ENCODE measurements around the gene GNAZ. TPM values are rescaled to one million over a fixed set of nuclear protein-coding genes. Genes with fewer than 3 reads are reported as not detected.

The GNAZ gene
- total and polyA plus RNA-seq, 7 experiments from 2014 or later: 0.12 to 2.0 (median 0.31) TPM; not detected in 3

DNA sequence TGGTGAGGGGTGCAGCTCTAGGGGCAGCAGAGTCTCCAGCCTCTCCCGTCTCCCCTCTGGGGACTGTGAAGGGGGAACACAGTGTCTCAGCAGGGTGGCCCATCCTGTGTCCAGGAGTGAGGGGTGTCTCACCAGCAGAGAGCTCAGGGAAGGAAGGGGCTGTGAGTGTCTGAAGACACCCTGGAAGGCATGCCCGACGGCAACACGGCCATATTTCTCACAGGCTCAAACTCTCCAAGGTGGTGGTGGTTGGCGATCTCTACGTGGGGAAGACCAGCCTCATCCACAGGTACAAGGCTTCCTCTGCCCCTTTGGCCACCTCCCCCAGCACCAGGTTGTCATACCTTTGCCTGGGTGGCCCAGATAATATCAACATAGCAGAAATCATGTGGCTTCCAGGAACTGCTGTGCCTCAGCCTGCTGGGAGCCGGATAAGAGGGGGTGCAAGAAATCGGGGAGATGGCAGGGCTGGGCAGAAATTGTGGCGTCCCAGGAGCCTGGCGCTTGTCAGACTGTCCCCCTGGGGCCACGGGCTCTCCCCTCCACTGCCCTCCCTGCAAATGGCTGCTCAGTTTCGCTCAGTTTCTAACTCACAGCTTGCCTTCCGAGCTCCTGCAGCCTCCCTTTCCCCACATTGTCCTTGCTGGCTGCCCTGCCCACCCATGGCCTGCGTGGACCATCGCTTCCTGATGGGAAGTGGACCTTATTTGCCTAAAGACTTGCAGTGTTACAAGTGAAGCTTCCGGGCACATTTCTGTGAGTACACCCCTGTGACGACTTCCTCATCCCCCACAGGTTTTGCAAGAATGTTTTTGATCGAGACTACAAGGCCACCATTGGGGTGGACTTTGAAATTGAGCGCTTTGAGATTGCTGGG, 82.2 kb downstream of the GNAZ start:
- ATAC-seq: peak; percentile 61
- CTCF ChIA-PET: no interaction called here
- H3K9me3 ChIP-seq (ENCODE audit: control insufficient read depth in 2 of 3, low read length in 3 of 3): no peaks in the 10 kb centered on the region
- Mint-ChIP-seq H3K9me3 (no peaks in the 10 kb centered on the region), H3K36me3 (no peaks in the 10 kb centered on the region), H3K4me3 (peak overlapping the region in 5 of 10 donors; percentile 0 to 46 (median 29)), H3K27me3 (peaks cover 0 to 13% (median 0%) of the 10 kb centered on the region in 5 donors), H3K27ac (peak overlapping the region in 8 of 9 donors; percentile 14 to 87 (median 74)), H3K4me1 (peaks cover 12 to 22% (median 17%) of the 10 kb centered on the region in 7 donors)
- intact Hi-C loops (cut with micrococcal nuclease): no loop called here
- peaks cover 0 to 7% of the 10 kb centered on the region in 2 donors for H3K4me1 ChIP-seq (ENCODE audit: control insufficient read depth in 2 of 2, insufficient read depth in 2 of 2, low read length in 2 of 2)
- DNase-seq: no peak
- no peak overlapping the region for H3K27ac ChIP-seq (ENCODE audit: low read depth, low read length)
- no peak overlapping the region for H3K4me3 ChIP-seq (ENCODE audit: low read length)
- H3K36me3 ChIP-seq (ENCODE audit: control insufficient read depth in 2 of 3, insufficient read depth in 3 of 3, low read length in 3 of 3): no peaks in the 10 kb centered on the region
- POLR2A ChIA-PET: interaction anchor here (1.1 kb wide), 1 partner anchor 9 kb away, joined by 3 read pairs; no protein-coding TSS in a partner anchor
- H3K27me3 ChIP-seq (ENCODE audit: control insufficient read depth in 2 of 2, insufficient read depth in 2 of 2, low read length in 2 of 2): no peaks in the 10 kb centered on the region

DNA sequence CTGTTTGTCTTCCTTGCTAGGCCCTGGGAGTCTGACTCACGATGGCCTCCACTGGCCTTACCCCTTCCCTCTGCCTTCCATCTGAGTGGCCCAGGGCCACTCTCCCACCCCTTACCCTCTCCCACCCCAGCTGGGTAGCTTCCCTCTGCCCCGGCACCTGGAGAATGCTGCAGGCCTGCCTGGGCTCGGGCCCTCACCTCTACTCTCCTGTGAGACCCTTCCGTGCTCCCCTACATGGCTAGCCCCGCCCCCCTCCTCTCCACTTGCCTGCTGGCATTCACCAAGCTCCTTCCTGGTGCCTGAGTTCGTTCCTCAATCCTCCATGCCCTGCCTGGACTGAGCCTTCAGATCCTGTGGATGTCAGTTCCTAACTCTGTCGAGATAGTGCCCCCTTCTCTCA, 83.7 kb downstream of the GNAZ start:
- H3K9me3 Mint-ChIP-seq: no peaks in the 10 kb centered on the region
- Histone ChIP-seq H3K27ac (ENCODE audit: low read depth, low read length) (no peak overlapping the region), H3K27me3 (ENCODE audit: control insufficient read depth in 2 of 2, insufficient read depth in 2 of 2, low read length in 2 of 2) (no peaks in the 10 kb centered on the region), H3K9me3 (ENCODE audit: control insufficient read depth in 2 of 3, low read length in 3 of 3) (no peaks in the 10 kb centered on the region), H3K4me1 (ENCODE audit: control insufficient read depth in 2 of 2, insufficient read depth in 2 of 2, low read length in 2 of 2) (peaks cover 0 to 7% of the 10 kb centered on the region in 2 donors), H3K4me3 (ENCODE audit: low read length) (no peak overlapping the region), H3K36me3 (ENCODE audit: control insufficient read depth in 2 of 3, insufficient read depth in 3 of 3, low read length in 3 of 3) (no peaks in the 10 kb centered on the region)
- peak overlapping the region in 3 of 9 donors; percentile 23 to 74 (median 38) for H3K27ac Mint-ChIP-seq
- no peak for DNase-seq
- ChIA-PET POLR2A (no interaction called here), CTCF (no interaction called here)
- no peak overlapping the region for H3K4me3 Mint-ChIP-seq
- intact Hi-C loops (cut with micrococcal nuclease): no loop called here
- peaks cover 0 to 5% (median 0%) of the 10 kb centered on the region in 5 donors for H3K27me3 Mint-ChIP-seq
- ATAC-seq: no peak
- no peaks in the 10 kb centered on the region for H3K36me3 Mint-ChIP-seq
- H3K4me1 Mint-ChIP-seq: peaks cover 6 to 22% (median 15%) of the 10 kb centered on the region in 7 donors

DNA sequence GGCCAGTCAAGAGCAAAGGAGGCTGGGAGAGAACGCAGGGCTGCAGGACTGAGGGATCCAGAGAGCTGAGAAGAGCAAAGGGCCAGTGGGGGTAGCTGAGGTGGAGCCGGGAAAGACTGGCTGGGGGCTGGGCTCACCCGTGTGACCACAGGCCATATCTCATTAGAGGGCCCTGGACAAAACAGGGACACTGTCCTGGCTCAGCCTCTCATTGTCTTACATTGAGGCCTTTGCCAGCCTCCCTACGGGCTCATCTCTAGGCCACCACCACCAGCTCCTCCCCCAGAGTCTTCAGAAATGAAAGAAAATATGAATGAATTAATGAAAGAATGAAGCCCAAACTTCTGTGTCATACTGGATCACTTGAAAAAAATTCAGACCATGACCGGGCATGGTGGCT, 84.1 kb downstream of the GNAZ start:
- H3K4me3 Mint-ChIP-seq: no peak overlapping the region

DNA sequence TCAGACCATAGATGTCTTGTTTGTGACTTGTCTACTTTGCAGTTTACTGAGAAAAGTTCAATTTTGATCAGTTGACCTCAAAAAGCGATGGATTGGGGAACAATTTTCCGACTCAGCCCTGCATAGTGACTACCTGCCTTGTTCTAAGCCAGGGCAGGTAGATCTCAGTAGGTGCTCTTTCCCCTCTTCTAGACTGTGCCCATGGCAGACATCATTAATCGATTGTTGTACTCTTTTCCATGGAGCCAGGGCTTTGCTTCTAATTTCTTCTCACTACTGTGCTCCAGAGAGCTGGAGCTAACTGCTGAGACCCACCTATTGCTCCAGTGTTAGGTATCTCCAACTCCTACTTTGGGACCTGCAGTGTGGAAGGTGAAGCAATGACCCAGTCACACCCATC, 84.8 kb downstream of the GNAZ start:
- H3K4me3 Mint-ChIP-seq: peak overlapping the region in 1 of 10 donors; percentile 8
- CTCF ChIA-PET: no interaction called here
- peaks cover 6 to 22% (median 15%) of the 10 kb centered on the region in 7 donors for H3K4me1 Mint-ChIP-seq
- Histone ChIP-seq H3K27ac (ENCODE audit: low read depth, low read length) (no peak overlapping the region), H3K36me3 (ENCODE audit: control insufficient read depth in 2 of 3, insufficient read depth in 3 of 3, low read length in 3 of 3) (no peaks in the 10 kb centered on the region), H3K27me3 (ENCODE audit: control insufficient read depth in 2 of 2, insufficient read depth in 2 of 2, low read length in 2 of 2) (no peaks in the 10 kb centered on the region), H3K4me1 (ENCODE audit: control insufficient read depth in 2 of 2, insufficient read depth in 2 of 2, low read length in 2 of 2) (peaks cover 0 to 7% of the 10 kb centered on the region in 2 donors), H3K4me3 (ENCODE audit: low read length) (no peak overlapping the region), H3K9me3 (ENCODE audit: control insufficient read depth in 2 of 3, low read length in 3 of 3) (no peaks in the 10 kb centered on the region)
- H3K27me3 Mint-ChIP-seq: no peaks in the 10 kb centered on the region
- H3K27ac Mint-ChIP-seq: no peak overlapping the region
- H3K36me3 Mint-ChIP-seq: no peaks in the 10 kb centered on the region
- H3K9me3 Mint-ChIP-seq: no peaks in the 10 kb centered on the region
- POLR2A ChIA-PET: interaction anchor here (0.7 kb wide), 1 partner anchor 213 kb away, joined by 3 read pairs; no protein-coding TSS in a partner anchor
- ATAC-seq (no peak), DNase-seq (no peak)
- intact Hi-C loops (cut with micrococcal nuclease): no loop called here

More for the DNA sequence above, 84.1 kb downstream of the GNAZ start:
- Mint-ChIP-seq H3K4me1 (peaks cover 6 to 22% (median 15%) of the 10 kb centered on the region in 7 donors), H3K9me3 (no peaks in the 10 kb centered on the region), H3K27ac (peak overlapping the region in 1 of 9 donors; percentile 23), H3K27me3 (peaks cover 0 to 5% (median 0%) of the 10 kb centered on the region in 5 donors), H3K36me3 (no peaks in the 10 kb centered on the region)
- Histone ChIP-seq H3K27me3 (ENCODE audit: control insufficient read depth in 2 of 2, insufficient read depth in 2 of 2, low read length in 2 of 2) (no peaks in the 10 kb centered on the region), H3K36me3 (ENCODE audit: control insufficient read depth in 2 of 3, insufficient read depth in 3 of 3, low read length in 3 of 3) (no peaks in the 10 kb centered on the region), H3K4me3 (ENCODE audit: low read length) (no peak overlapping the region), H3K4me1 (ENCODE audit: control insufficient read depth in 2 of 2, insufficient read depth in 2 of 2, low read length in 2 of 2) (peaks cover 0 to 7% of the 10 kb centered on the region in 2 donors), H3K27ac (ENCODE audit: low read depth, low read length) (no peak overlapping the region), H3K9me3 (ENCODE audit: control insufficient read depth in 2 of 3, low read length in 3 of 3) (no peaks in the 10 kb centered on the region)
- POLR2A ChIA-PET: interaction anchor here (0.7 kb wide), 1 partner anchor 213 kb away, joined by 3 read pairs; no protein-coding TSS in a partner anchor
- intact Hi-C loops (cut with micrococcal nuclease): no loop called here
- CTCF ChIA-PET: no interaction called here
- ATAC-seq (no peak), DNase-seq (no peak)

DNA sequence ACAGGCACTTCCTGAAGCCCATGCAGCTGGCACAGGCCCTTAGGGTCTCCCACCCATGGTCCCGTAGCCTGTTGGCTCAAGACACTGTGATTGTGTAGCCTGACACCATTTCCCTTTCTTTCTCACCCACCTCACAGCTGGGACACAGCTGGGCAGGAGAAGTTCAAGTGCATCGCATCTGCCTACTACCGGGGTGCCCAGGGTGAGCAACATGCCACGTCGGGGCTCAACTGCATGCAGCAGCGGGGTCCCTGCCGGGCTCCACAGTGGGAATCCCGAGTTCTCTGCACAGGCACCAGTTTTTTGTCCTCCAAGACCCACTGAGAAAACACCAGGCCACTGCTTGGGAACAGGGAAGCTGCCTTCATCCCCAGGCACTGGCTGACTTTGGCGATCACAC, 85.5 kb downstream of the GNAZ start:
- no peaks in the 10 kb centered on the region for H3K36me3 Mint-ChIP-seq

DNA sequence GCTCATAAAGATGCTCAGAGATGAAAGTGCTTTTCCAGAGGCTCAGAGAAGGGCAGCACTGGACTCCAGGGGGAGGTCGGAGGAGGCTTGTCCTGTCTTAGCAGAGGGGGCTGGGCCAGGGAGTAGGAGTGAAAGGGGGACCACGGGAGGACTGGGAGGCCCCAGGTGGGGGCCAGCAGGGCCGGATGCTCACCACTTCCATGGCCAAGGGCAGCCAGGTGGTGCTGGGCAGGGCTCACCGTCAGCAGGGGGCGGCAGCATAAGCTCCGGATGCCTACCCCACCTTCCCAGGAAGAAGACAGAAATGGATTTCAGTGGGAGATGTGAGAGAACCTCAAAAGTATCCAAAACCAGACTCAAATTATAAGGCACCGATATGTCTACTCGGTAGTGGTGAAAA, 86.0 kb downstream of the GNAZ start:
- Mint-ChIP-seq H3K4me1 (peaks cover 6 to 22% (median 15%) of the 10 kb centered on the region in 7 donors), H3K9me3 (no peaks in the 10 kb centered on the region), H3K27me3 (no peaks in the 10 kb centered on the region), H3K27ac (no peak overlapping the region), H3K4me3 (no peak overlapping the region), H3K36me3 (no peaks in the 10 kb centered on the region)
- no peaks in the 10 kb centered on the region for H3K27me3 ChIP-seq (ENCODE audit: control insufficient read depth in 2 of 2, insufficient read depth in 2 of 2, low read length in 2 of 2)
- no peak for ATAC-seq
- no peak for DNase-seq
- ChIA-PET CTCF (interaction anchor here (0.6 kb wide), 1 partner anchor 127 kb away, joined by 3 read pairs; no protein-coding TSS in a partner anchor), POLR2A (no interaction called here)
- no peaks in the 10 kb centered on the region for H3K36me3 ChIP-seq (ENCODE audit: control insufficient read depth in 2 of 3, insufficient read depth in 3 of 3, low read length in 3 of 3)
- H3K4me3 ChIP-seq (ENCODE audit: low read length): no peak overlapping the region
- intact Hi-C loops (cut with micrococcal nuclease): no loop called here
- peaks cover 0 to 7% of the 10 kb centered on the region in 2 donors for H3K4me1 ChIP-seq (ENCODE audit: control insufficient read depth in 2 of 2, insufficient read depth in 2 of 2, low read length in 2 of 2)
- H3K27ac ChIP-seq (ENCODE audit: low read depth, low read length): no peak overlapping the region
- no peaks in the 10 kb centered on the region for H3K9me3 ChIP-seq (ENCODE audit: control insufficient read depth in 2 of 3, low read length in 3 of 3)

More for the DNA sequence above, 85.5 kb downstream of the GNAZ start:
- no peak for ATAC-seq
- intact Hi-C loops (cut with micrococcal nuclease): no loop called here
- H3K27me3 Mint-ChIP-seq: no peaks in the 10 kb centered on the region
- H3K4me3 Mint-ChIP-seq: no peak overlapping the region
- no peaks in the 10 kb centered on the region for H3K9me3 Mint-ChIP-seq
- Histone ChIP-seq H3K27me3 (ENCODE audit: control insufficient read depth in 2 of 2, insufficient read depth in 2 of 2, low read length in 2 of 2) (no peaks in the 10 kb centered on the region), H3K4me1 (ENCODE audit: control insufficient read depth in 2 of 2, insufficient read depth in 2 of 2, low read length in 2 of 2) (peaks cover 0 to 7% of the 10 kb centered on the region in 2 donors), H3K36me3 (ENCODE audit: control insufficient read depth in 2 of 3, insufficient read depth in 3 of 3, low read length in 3 of 3) (no peaks in the 10 kb centered on the region), H3K27ac (ENCODE audit: low read depth, low read length) (no peak overlapping the region), H3K4me3 (ENCODE audit: low read length) (no peak overlapping the region), H3K9me3 (ENCODE audit: control insufficient read depth in 2 of 3, low read length in 3 of 3) (no peaks in the 10 kb centered on the region)
- no peak for DNase-seq
- H3K4me1 Mint-ChIP-seq: peaks cover 6 to 22% (median 15%) of the 10 kb centered on the region in 7 donors
- POLR2A ChIA-PET: no interaction called here
- CTCF ChIA-PET: interaction anchor here (0.6 kb wide), 1 partner anchor 128 kb away, joined by 3 read pairs; no protein-coding TSS in a partner anchor
- H3K27ac Mint-ChIP-seq: peak overlapping the region in 1 of 9 donors; percentile 14

Measured in naive thymus-derived CD4-positive, alpha-beta T cell (primary cell).